Cerebellar cortex (tissue), 1 donor: ENCODE results near the gene PTPRCAP.
"Not testable (repeated sequence)": the region's sequence is repeated elsewhere in the genome, so short reads cannot be mapped to it uniquely, and the experiment has no call there.

Experiments
- DNase-seq: peaks from one replicate; pipeline ENCODE4 v3.0.0-alpha.2; 2015; ENCODE audit warnings: low spot score

PTPRCAP gene

GRCh38 chr11:67440229-67441097, 3.0 kb upstream of the PTPRCAP start:
- DNase-seq = no peak

DNA sequence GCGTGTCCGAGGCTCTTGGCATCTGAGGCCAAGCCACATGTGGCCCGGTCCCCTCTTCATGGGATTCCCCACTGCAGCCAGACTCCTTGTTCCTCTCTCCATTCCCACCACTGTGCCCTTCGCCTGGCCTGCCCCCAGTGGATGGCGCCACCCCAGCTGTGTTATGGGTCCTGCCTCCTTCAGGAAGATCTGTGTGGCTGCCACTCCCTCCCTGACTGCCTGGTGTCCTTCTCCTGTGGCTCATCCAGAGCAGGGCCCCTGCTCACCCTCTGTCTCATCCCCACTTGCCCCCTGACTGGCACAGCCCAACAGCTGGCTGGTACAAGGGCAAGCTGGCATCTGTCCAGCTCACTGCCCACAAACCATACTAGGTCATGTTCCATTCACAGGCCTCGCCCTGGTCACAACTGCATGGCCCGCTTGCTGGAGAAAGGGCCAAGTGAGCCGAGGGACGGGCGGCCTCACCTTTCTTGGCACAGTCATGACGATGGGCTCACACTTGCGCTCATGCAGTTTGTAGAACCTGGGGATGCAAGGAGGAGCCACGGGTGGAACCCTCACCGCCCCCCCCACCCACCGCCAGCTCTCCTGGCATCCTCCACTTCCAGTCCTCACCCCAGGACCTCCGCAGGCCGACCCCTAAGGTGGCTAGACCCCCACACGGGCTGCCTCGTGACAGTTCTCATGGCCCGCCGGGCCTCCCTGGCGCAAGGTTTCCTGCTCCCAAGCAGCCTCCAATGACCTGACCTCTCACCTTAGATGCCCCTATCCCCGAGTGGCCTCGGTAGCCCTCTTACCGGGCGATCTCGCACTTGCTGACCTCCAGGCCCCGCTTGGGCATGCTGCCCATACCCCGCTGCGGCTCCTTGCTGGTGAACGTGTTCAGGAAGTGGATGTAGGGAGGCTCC, 2.1 kb upstream of the PTPRCAP start:
- DNase-seq = peak; percentile 47

- no peak for DNase-seq
Observed at GRCh38 chr11:67438158-67438902, 848 bp upstream of the PTPRCAP start.

GRCh38 chr11:67437809-67438157, 301 bp upstream of the PTPRCAP start:
- DNase-seq = no peak

GRCh38 chr11:67436459-67437081, 912 bp downstream of the PTPRCAP start:
- no peak for DNase-seq

- DNase-seq = no peak
Observed at GRCh38 chr11:67435727-67436458, 1.6 kb downstream of the PTPRCAP start.

DNA sequence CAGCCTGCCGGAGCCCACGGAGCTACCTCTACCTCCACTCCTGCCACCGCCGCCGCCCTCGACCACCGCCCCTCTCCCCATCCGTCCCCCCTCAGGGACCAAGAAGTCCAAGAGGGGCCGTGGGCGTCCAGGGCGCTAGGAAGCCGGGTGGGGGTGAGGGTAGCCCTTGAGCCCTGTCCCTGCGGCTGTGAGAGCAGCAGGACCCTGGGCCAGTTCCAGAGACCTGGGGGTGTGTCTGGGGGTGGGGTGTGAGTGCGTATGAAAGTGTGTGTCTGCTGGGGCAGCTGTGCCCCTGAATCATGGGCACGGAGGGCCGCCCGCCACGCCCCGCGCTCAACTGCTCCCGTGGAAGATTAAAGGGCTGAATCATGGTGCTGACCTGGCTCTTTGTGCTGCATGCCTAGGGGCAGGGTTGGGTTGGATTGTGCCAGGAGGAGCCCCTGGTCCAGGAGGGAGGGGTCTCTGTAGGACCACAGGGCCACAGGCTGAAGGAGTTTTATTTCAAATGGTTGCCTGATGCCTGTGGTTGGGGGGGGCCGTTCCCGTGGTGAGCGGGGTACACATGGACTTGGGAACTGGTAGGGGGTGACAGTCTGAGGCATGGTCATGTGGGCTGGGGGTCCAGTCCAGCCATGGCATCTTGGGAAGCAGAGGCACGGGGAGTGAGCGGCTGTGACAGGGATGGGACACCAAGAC, 2.3 kb downstream of the PTPRCAP start:
- DNase-seq = no peak

DNA sequence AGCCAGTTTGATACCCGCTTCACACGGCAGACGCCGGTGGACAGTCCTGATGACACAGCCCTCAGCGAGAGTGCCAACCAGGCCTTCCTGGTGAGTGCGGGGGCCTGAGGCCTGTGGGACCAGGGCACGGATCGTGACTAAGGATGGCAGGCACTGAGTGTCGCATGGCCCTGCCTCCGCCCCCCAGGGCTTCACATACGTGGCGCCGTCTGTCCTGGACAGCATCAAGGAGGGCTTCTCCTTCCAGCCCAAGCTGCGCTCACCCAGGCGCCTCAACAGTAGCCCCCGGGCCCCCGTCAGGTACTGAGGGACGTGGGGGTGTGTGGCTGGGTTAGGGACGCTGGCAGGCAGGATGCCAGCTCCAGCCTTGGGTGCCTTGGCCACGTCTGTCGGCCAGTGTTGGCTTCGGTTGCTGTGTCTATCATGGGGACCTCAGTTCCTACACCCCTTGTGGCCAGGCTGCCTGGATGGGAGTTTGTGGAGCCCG, 3.0 kb downstream of the PTPRCAP start:
- no peak for DNase-seq

GRCh38 chr11:67433536-67434394, 3.7 kb downstream of the PTPRCAP start:
- DNase-seq = no peak

GRCh38 chr11:67432655-67433349, 4.7 kb downstream of the PTPRCAP start:
- no peak for DNase-seq

DNA sequence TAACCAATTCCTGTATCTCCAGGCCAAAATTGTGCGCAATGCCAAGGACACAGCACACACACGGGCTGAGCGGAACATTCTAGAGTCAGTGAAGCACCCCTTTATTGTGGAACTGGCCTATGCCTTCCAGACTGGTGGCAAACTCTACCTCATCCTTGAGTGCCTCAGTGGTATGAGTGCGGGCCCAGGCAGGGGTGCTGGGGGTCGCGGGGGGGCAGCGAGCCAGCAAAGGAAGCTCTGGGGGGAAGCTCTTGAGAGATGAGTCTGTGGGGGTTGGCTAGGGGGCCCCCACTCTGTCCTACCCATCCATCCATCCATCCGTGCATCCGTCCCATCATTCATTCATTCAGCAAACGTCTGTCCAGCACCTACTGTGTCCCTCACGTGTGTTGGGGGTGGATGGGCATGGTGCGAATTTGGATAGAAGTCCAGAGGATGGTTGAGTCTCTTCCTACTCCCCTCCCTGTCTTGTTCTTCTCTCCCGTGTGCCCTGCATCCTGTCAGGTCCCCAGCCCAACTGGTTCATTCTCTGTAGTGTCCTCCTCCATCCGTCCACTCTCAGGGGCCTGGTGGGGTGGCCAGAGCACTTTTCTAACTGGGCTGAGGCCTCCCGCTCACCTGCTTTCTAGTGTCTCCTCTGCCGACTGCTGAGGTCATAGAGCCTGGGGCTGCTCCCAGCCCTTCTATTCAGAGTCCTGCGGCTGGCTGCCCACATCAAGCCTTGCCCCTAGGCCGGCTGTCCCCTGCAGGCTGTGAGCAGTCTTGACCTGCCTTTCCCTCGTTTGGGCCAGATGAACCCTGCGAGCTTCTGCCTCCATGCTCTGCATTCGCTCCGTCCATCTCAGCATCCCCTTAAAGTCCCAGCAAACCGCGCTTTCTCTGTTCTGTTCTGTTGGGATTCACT, 5.9 kb downstream of the PTPRCAP start:
- DNase-seq = no peak

GRCh38 chr11:67429722-67430121, 7.8 kb downstream of the PTPRCAP start:
- no peak for DNase-seq

GRCh38 chr11:67429038-67429668, 8.3 kb downstream of the PTPRCAP start:
- no peak for DNase-seq

DNA sequence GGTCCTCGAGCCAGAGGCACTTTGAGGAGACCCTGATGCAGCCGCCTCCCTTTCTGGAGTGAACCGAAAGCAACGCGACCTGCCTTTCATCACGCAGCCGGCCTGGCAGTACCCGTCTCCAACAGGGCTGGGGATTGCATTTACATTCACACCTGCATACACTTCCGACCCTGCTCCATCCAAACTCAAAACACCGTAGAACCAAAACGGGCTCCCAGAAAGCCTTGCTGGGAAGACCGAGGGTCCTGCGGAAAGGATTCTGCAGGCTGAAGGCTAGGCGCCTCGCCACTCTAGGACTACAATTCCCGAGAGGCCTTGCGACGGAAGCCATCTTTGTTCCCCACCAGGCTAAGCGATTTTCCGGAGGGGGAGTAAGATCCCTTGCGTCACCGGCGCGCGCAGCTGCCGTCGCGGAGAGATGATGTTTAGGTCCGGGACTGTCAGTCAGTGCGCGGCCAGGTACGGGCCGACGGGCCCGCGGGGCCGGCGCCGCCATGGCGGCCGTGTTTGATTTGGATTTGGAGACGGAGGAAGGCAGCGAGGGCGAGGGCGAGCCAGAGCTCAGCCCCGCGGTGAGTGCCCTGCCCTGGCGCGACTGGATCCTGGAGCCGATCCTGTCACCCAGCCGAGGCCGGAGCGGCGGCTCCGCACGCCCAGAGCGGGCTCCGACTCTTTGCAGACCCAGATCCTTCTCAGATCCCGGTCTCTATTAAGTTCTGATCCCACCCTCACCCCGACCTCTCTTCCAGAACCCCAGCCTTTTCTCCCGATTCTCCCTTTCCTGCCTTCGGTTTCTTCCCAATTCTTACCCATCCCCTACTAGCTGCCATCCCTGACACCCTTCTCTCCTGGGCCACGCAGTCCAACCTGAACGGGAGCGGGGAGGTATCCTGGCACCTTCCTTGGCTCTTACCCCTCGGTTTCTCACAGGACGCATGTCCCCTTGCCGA, 9.2 kb downstream of the PTPRCAP start, which contains the start of gene RPS6KB2:
Gene RPS6KB2, plus strand, starts transcription at position 443 of the 950 bp plus-strand sequence. Its CDS starts 52 bp downstream, at position 495.
- peak; percentile 98 for DNase-seq

GRCh38 chr11:67427364-67427859, 10.1 kb downstream of the PTPRCAP start:
- not testable (repeated sequence) for DNase-seq
